SK-N-SH (cell line): ENCODE measurements around the gene SMPDL3B. TPM values are rescaled to one million over a fixed set of nuclear protein-coding genes. Genes with fewer than 3 reads are reported as not detected.

Source experiments
- CTCF ChIA-PET: fragments of 300-600, 350-600 bp; formaldehyde crosslinking; extraction: SDS; loops from one replicate; lab custom pipeline; 2021; lab: Yijun Ruan, JAX
- POLR2A ChIA-PET: fragments of 350-600 bp; sonication (Branson Sonifier 250); formaldehyde crosslinking; extraction: SDS; loops from one replicate; lab custom pipeline; 2020; ENCODE audit warnings: antibody characterized with exemption, inconsistent platforms; lab: Yijun Ruan, JAX
- DNase-seq: peaks from one replicate; pipeline ENCODE4 v3.0.0; 2012
- H2AFZ ChIP-seq: fragments of 200-600 bp; sonication (generic); 2 replicates; pipeline ENCODE4 v1.8.1; 2016; ENCODE audit warnings: antibody characterized with exemption, mild to moderate bottlenecking, low read depth
- H3F3A ChIP-seq: fragments of 200-600 bp; sonication (generic); replicated peaks from 2 replicates; pipeline ENCODE3; 2016; ENCODE audit warnings: antibody characterized with exemption, mild to moderate bottlenecking; ENCODE audit not compliant: insufficient read depth
- H3K27ac ChIP-seq, 2 experiments: fragments of 200-500 bp in 1 of 2; fragments of 200-600 bp in 1 of 2; sonication (Bioruptor generic) in 1 of 2; sonication (generic), shearing (Covaris generic) in 1 of 2; 2 replicates each; pipeline versions ENCODE4 v1.5.1 to v1.6.1; 2014 to 2016; ENCODE audit warnings: low read depth in 2 of 2, inconsistent platforms in 1 of 2, low read length in 1 of 2, mild to moderate bottlenecking in 1 of 2, mixed read lengths in 1 of 2
- H3K27me3 ChIP-seq: fragments of 200-600 bp; sonication (generic), shearing (Covaris generic); 2 replicates; pipeline ENCODE4 v1.6.1; 2016; ENCODE audit warnings: mixed run types; ENCODE audit not compliant: insufficient read depth
- H3K36me3 ChIP-seq, 2 experiments: fragments of 200-500 bp in 1 of 2; fragments of 200-600 bp in 1 of 2; sonication (Bioruptor generic) in 1 of 2; sonication (generic) in 1 of 2; replicated peaks in 1 of 2; 2 replicates each; pipeline versions ENCODE3 to v1.5.1; 2014 to 2016; ENCODE audit warnings: low read length in 1 of 2, mild to moderate bottlenecking in 1 of 2; ENCODE audit not compliant: insufficient read depth in 2 of 2, control insufficient read depth in 1 of 2
- H3K4me1 ChIP-seq, 2 experiments: fragments of 200-500 bp in 1 of 2; fragments of 200-600 bp in 1 of 2; sonication (Bioruptor generic) in 1 of 2; sonication (generic), shearing (Covaris generic) in 1 of 2; 2 replicates each; pipeline versions ENCODE4 v1.5.1 to v1.6.1; 2014 to 2016; ENCODE audit warnings: low read depth in 1 of 2, low read length in 1 of 2, mixed run types in 1 of 2; ENCODE audit not compliant: insufficient read depth in 2 of 2, control insufficient read depth in 1 of 2
- H3K4me2 ChIP-seq: fragments of 200-600 bp; sonication (generic), shearing (Covaris generic); 2 replicates; pipeline ENCODE4 v1.6.1; 2017; ENCODE audit warnings: mixed run types
- H3K4me3 ChIP-seq, 2 experiments: fragments of 200-500 bp in 1 of 2; fragments of 200-600 bp in 1 of 2; sonication (Bioruptor generic) in 1 of 2; sonication (generic), shearing (Covaris generic) in 1 of 2; 2 replicates each; pipeline versions ENCODE4 v1.5.1 to v1.8.1; 2014 to 2016; ENCODE audit warnings: low read depth in 2 of 2, inconsistent platforms in 1 of 2, low read length in 1 of 2, mild to moderate bottlenecking in 1 of 2, mixed read lengths in 1 of 2, moderate library complexity in 1 of 2
- H3K79me2 ChIP-seq: fragments of 200-600 bp; sonication (generic); 2 replicates; pipeline ENCODE4 v1.8.1; 2017; ENCODE audit warnings: mild to moderate bottlenecking; ENCODE audit not compliant: insufficient read depth
- H3K9ac ChIP-seq: fragments of 200-600 bp; sonication (generic); 2 replicates; pipeline ENCODE4 v1.6.1; 2017; ENCODE audit warnings: mixed run types
- H3K9me2 ChIP-seq: fragments of 200-600 bp; sonication (generic); 2 replicates; pipeline ENCODE4 v1.6.1; 2017; ENCODE audit warnings: mixed run types
- H3K9me3 ChIP-seq: fragments of 200-600 bp; sonication (generic); 2 replicates; pipeline ENCODE4 v1.6.1; 2017; ENCODE audit warnings: mixed run types, mild to moderate bottlenecking, moderate library complexity
- H4K20me1 ChIP-seq: fragments of 200-600 bp; sonication (generic); 2 replicates; pipeline ENCODE4 v1.6.1; 2017; ENCODE audit warnings: mild to moderate bottlenecking, mixed run types; ENCODE audit not compliant: insufficient read depth
- CTCF ChIP-seq: fragments of 200-600 bp; sonication (generic); IDR thresholded peaks from 2 replicates; pipeline ENCODE4 v1.6.1; 2017; ENCODE audit warnings: antibody characterized with exemption, mild to moderate bottlenecking, moderate library complexity
- ELF1 ChIP-seq: IDR thresholded peaks from 2 replicates; pipeline ENCODE4 v1.4.0; 2012
- EZH2phosphoT487 ChIP-seq: fragments of 200-600 bp; sonication (generic); IDR thresholded peaks from 2 replicates; pipeline ENCODE4 v1.6.1; 2017; ENCODE audit warnings: low read depth, mixed run types, mild to moderate bottlenecking, antibody characterized with exemption, moderate library complexity, borderline replicate concordance
- FOXM1 ChIP-seq: IDR thresholded peaks from 2 replicates; pipeline ENCODE4 v1.4.0; 2012; ENCODE audit warnings: low read depth, mild to moderate bottlenecking
- MEF2A ChIP-seq: IDR thresholded peaks from 2 replicates; pipeline ENCODE4 v1.4.0; 2012; ENCODE audit warnings: low read depth, borderline replicate concordance
- MXI1 ChIP-seq: IDR thresholded peaks from 2 replicates; pipeline ENCODE4 v1.6.1; 2012; ENCODE audit warnings: mild to moderate bottlenecking, low read depth, low read length, improper control_type of control experiment
- RCOR1 ChIP-seq: fragments of 150-350 bp; IDR thresholded peaks from 2 replicates; pipeline ENCODE4 v1.6.1; 2017; ENCODE audit warnings: antibody characterized with exemption, low read length
- RXRA ChIP-seq: IDR thresholded peaks from 2 replicates; pipeline ENCODE4 v1.4.0; 2012; ENCODE audit warnings: low read depth, mild to moderate bottlenecking, borderline replicate concordance
- SMC3 ChIP-seq: IDR thresholded peaks from 2 replicates; pipeline ENCODE4 v1.6.1; 2012; ENCODE audit warnings: low read depth, low read length, improper control_type of control experiment
- TEAD4 ChIP-seq: IDR thresholded peaks from 2 replicates; pipeline ENCODE4 v1.4.0; 2012; ENCODE audit warnings: mild to moderate bottlenecking, borderline replicate concordance; ENCODE audit not compliant: insufficient read depth
- USF1 ChIP-seq: IDR thresholded peaks from 2 replicates; pipeline ENCODE4 v1.4.0; 2012; ENCODE audit warnings: low read depth, borderline replicate concordance
- USF2 ChIP-seq: fragments of 150-350 bp; IDR thresholded peaks from 2 replicates; pipeline ENCODE4 v1.6.1; 2017; ENCODE audit warnings: antibody characterized with exemption, low read length, low read depth, borderline replicate concordance
- WGBS: methylation state at CpG from one replicate; pipeline ENCODE4 v1.1.6; 2017; ENCODE audit warnings: low lambda C conversion rate; 5-methylcytosine and 5-hydroxymethylcytosine counted together
- polyA plus RNA-seq, 3 experiments: library from polyadenylated mRNA; depleted of rRNA; stranded (reverse); fragments of >200 nt; gene quantifications; 2 replicates each; pipeline ENCODE4 v1.2.3, GENCODE V29; 2012

Gene SMPDL3B
- polyA plus RNA-seq, 1 of the 3 experiments (the other 2 are of a cell fraction) = 0.95 TPM

GRCh38 chr1:27941671-27942540 lies 7.1 kb downstream of the SMPDL3B start:
- no peaks in the 10 kb centered on the region for H3K9me3 ChIP-seq
- peaks cover 0 to 13% of the 10 kb centered on the region in 2 experiments; a peak in 1 of 4 replicates for H3K4me1 ChIP-seq
- H2AFZ ChIP-seq = no peak overlapping the region
- no peak overlapping the region for H3K9ac ChIP-seq
- no peaks in the 10 kb centered on the region for H3K79me2 ChIP-seq
- no peak for TF ChIP-seq RXRA
- no peak for TF ChIP-seq MEF2A
- no peak for TF ChIP-seq MXI1
- no peak for TF ChIP-seq USF1
- TF ChIP-seq SMC3 = no peak
- TF ChIP-seq TEAD4 = no peak
- TF ChIP-seq FOXM1 = no peak
- no peak for TF ChIP-seq USF2
- H3K27me3 ChIP-seq = no peaks in the 10 kb centered on the region
- H4K20me1 ChIP-seq = no peaks in the 10 kb centered on the region
- 82% methylated on average over 11 of the region's 12 CpGs for WGBS
- DNase-seq = no peak
- no peaks in the 10 kb centered on the region for H3K9me2 ChIP-seq
- H3K36me3 ChIP-seq = no peaks in the 10 kb centered on the region
- H3K4me3 ChIP-seq = no peak overlapping the region
- CTCF ChIA-PET = interaction anchor here (1.0 to 1.1 kb wide), 3 partner anchors 40 to 84 kb away, joined by 3 read pairs; no protein-coding TSS in a partner anchor
- POLR2A ChIA-PET = no interaction called here
- no peak overlapping the region for H3K27ac ChIP-seq
- H3K4me2 ChIP-seq = no peak overlapping the region
- H3F3A ChIP-seq = no peaks in the 10 kb centered on the region

GRCh38 chr1:27945020-27945419 lies 10.2 kb downstream of the SMPDL3B start:
- no peaks in the 10 kb centered on the region for H3K36me3 ChIP-seq
- no peak overlapping the region for H3K4me3 ChIP-seq
- POLR2A ChIA-PET = no interaction called here
- no peaks in the 10 kb centered on the region for H3K9me3 ChIP-seq
- TF ChIP-seq FOXM1 (no peak), USF2 (no peak), MEF2A (no peak), CTCF (no peak), EZH2phosphoT487 (no peak), ELF1 (no peak), RCOR1 (no peak)
- H3K27me3 ChIP-seq = no peaks in the 10 kb centered on the region
- DNase-seq = no peak
- no peak overlapping the region for H2AFZ ChIP-seq
- H3K9ac ChIP-seq = no peak overlapping the region
- CTCF ChIA-PET = interaction anchor here (1.1 to 1.2 kb wide), 2 partner anchors 35 to 87 kb away, joined by 4 to 5 read pairs; no protein-coding TSS in a partner anchor
- no peaks in the 10 kb centered on the region for H4K20me1 ChIP-seq
- H3K4me2 ChIP-seq = no peak overlapping the region
- 87% methylated on average over 3 of the region's 5 CpGs for WGBS
- no peaks in the 10 kb centered on the region for H3F3A ChIP-seq
- H3K27ac ChIP-seq = no peak overlapping the region
- H3K4me1 ChIP-seq = peaks cover 0 to 12% of the 10 kb centered on the region in 2 experiments; a peak in 1 of 4 replicates
- H3K9me2 ChIP-seq = no peaks in the 10 kb centered on the region
- H3K79me2 ChIP-seq = no peaks in the 10 kb centered on the region
